Measurements from ENCODE around the gene RASGRF2. TPM values are rescaled to one million over a fixed set of nuclear protein-coding genes. Genes with fewer than 3 reads are reported as not detected.
A peak's percentile ranks its signal among the peaks of the same experiment; 100 is the strongest.
"Not testable (repeated sequence)": the region's sequence is repeated elsewhere in the genome, so short reads cannot be mapped to it uniquely, and the experiment has no call there.

The RASGRF2 gene
- total and polyA plus RNA-seq, 8 donors, result 0.63 to 9.0 (median 4.0) TPM

GRCh38 chr5:81268521-81269196 lies 308.5 kb downstream of the RASGRF2 start:
- no peak overlapping the region for H3K27ac ChIP-seq
- no peak for TF ChIP-seq POLR2AphosphoS5 (IDR thresholded peaks at IDR 0.05)
- TF ChIP-seq CTCF (IDR thresholded peaks at IDR 0.05), result no peak
- no peak for TF ChIP-seq EP300 (IDR thresholded peaks at IDR 0.05)
- no peak for TF ChIP-seq POLR2A (IDR thresholded peaks at IDR 0.05)
- peak in 1 of 2 donors; percentile 37 for DNase-seq
- H3K27me3 ChIP-seq, result no peaks in the 10 kb centered on the region
- H3K4me1 ChIP-seq, result peaks cover 0 to 17% (median 0%) of the 10 kb centered on the region in 4 donors
- intact Hi-C loops (cut with DNase I; ENCODE audit: low total_unique reads), result no loop called here
- H3K9me3 ChIP-seq, result peaks cover 0 to 9% (median 4%) of the 10 kb centered on the region in 4 donors
- 75 to 81% (median 77%) methylated on average over 3 of the region's 3 CpGs for WGBS, 5 donors
- H3K4me3 ChIP-seq, result no peak overlapping the region
- H3K36me3 ChIP-seq, result peaks cover 0 to 28% (median 2%) of the 10 kb centered on the region in 4 donors

GRCh38 chr5:81269751-81270393 lies 309.7 kb downstream of the RASGRF2 start:
- no peak overlapping the region for H3K4me3 ChIP-seq
- intact Hi-C loops (cut with DNase I; ENCODE audit: low total_unique reads), result no loop called here
- no peak overlapping the region for H3K27ac ChIP-seq
- WGBS, 5 donors, result 90 to 96% (median 95%) methylated on average over 8 of the region's 8 CpGs
- peaks cover 0 to 17% (median 0%) of the 10 kb centered on the region in 4 donors for H3K4me1 ChIP-seq
- no peaks in the 10 kb centered on the region for H3K27me3 ChIP-seq
- H3K36me3 ChIP-seq, result peaks cover 0 to 20% (median 2%) of the 10 kb centered on the region in 4 donors
- H3K9me3 ChIP-seq, result peaks cover 0 to 21% (median 8%) of the 10 kb centered on the region in 4 donors
- TF ChIP-seq EP300 (IDR thresholded peaks at IDR 0.05) (no peak), CTCF (IDR thresholded peaks at IDR 0.05) (no peak), POLR2AphosphoS5 (IDR thresholded peaks at IDR 0.05) (no peak), POLR2A (IDR thresholded peaks at IDR 0.05) (no peak)
- DNase-seq, result no peak

GRCh38 chr5:81270394-81271027 lies 310.3 kb downstream of the RASGRF2 start:
- WGBS, 5 donors, result 93 to 99% (median 96%) methylated on average over 2 of the region's 2 CpGs
- DNase-seq; H3K27ac ChIP-seq; intact Hi-C loops (cut with DNase I; ENCODE audit: low total_unique reads); H3K27me3 ChIP-seq; H3K4me3 ChIP-seq: not testable (repeated sequence)
- peaks cover 0 to 17% (median 0%) of the 10 kb centered on the region in 4 donors for H3K4me1 ChIP-seq
- peaks cover 0 to 27% (median 12%) of the 10 kb centered on the region in 4 donors for H3K9me3 ChIP-seq
- H3K36me3 ChIP-seq, result peaks cover 0 to 20% (median 2%) of the 10 kb centered on the region in 4 donors

Small RNAs within 50 kb of the gene (small RNA-seq; reads per million reads assigned to genes)
- gene AC026436.1, result 0 reads per million in 4 donors
